IPS DF 19.7 (cell line): Measurements from ENCODE around the gene SMC1A.
"Not testable (repeated sequence)": the region's sequence is repeated elsewhere in the genome, so short reads cannot be mapped to it uniquely, and the experiment has no call there.

Source experiments
- DNase-seq: peaks from one replicate; pipeline ENCODE4 v3.0.0-alpha.2; 2013; ENCODE audit warnings: low read depth, low spot score

The SMC1A gene

DNA sequence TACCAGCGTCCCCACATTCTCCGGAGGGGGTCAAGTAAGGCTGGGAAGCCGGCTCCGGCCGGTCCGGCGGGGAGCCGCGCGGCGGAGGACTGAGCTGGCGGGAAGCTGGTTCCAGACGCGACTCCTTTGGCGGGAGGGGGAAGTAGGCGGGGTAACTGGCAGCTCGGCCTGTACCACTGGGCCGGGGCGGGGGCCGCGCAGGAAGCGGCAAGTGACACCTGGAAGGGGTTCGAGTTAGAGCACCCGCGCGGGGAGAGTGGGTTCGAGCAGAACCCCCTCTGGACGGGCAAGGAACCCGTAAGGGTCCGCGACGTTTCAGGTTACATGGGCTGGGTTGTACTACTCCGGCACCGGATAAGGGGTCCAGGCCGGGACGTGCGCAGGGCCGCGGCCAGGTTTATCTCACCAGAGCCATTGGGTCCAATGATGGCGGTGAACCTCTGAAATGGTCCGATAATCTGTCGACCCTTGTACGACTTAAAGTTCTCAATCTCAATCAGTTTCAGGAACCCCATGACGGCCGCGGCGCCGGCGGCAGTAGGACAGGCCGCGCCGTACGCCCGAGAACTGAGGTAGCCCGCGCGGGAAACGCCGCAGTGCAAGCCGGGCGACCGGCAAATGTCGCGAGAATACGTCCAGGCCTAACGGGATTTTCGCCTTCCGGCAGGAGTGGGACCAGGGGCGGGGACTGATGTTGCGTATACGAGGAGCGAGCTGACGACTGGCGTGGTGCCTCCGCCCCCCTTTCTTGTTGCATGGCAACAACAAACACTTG, at the start of gene SMC1A:
SMC1A (minus strand) TSS at position 569 of the 775 bp plus-strand sequence; CDS start at position 515, 54 bp downstream.
- DNase-seq: peak; percentile 84

- DNase-seq: no peak
These were observed 48.9 kb upstream of the SMC1A start for GRCh38 chrX:53471346-53471745.

DNA sequence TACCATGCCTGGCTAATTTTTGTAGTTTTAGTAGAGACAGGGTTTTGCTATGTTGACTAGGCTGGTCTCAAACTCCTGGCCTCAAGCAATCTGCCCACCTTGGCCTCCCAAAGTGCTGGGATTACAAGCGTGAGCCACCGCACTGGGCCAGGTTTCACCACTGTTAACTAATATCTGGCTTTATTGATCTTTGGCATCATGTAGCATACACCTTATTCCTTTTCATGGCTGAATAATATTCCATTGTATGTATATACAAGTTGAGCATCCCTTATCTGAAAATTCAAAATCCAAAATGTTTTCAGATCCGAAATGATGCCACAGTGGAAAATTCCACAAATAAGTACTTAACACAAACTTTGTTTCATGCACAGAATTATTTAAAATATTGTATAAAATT, 46.2 kb upstream of the SMC1A start:
- DNase-seq: not testable (repeated sequence)

DNA sequence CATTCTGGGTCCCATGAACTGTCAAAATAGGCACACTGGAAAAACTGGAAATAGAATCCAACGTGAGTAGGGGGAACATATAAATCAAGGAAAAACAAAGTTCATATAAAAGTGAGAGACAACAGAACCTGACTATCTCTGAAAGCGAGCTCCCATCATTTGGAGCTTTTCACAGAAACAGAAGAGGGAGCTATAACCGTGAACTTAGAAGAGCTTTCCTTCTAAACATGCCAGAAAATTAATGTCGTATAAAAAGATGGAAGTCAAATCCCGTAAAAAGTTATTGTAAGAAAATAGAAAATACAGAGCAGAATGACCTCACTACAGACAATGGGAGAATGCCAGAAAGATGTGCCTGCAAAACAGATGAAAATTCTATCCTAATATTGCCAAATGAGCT, 35.6 kb upstream of the SMC1A start:
- no peak for DNase-seq

DNA sequence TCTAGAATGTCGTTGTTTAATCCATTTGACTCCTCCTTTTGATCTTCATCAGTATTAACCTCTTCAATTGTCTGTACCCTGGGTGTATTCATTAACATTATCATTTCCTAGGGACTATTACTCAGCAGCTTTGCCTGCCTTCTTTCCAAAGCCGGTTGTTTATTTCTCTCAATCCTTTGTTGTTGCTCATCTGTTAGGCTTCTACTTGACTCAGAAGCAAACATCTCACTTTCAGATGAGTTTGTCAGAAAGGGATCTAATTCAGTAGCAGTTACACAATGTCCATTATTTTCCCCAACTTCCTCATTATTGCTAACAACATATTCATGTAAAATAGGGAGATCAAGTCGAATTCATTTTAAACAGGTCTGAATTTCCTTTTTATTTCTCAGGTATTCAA, 33.8 kb upstream of the SMC1A start:
- DNase-seq: no peak

DNA sequence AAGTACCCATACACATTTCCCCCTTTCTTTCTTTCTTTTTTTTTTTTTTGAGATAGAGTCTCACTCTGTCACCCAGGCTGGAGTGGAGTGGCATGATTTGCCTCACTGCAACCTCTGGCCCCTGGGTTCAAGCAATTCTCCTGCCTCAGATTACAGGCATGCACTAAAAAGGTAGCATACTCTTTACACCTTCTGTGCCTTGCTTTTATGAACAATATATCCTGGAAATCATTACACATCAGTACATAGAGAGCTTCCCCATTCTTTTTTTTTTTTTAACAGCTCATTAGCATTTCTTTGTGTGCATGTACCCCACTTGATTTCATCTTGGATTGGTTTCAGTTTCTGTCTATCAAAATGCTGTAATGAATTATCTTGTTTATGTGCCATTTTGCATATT, 30.4 kb upstream of the SMC1A start:
- DNase-seq: no peak

- no peak for DNase-seq
These were observed 27.2 kb upstream of the SMC1A start for GRCh38 chrX:53449632-53450031.

- no peak for DNase-seq
These were observed 25.0 kb upstream of the SMC1A start for GRCh38 chrX:53447441-53447840.

- peak; percentile 12 for DNase-seq
These were observed 23.5 kb upstream of the SMC1A start for GRCh38 chrX:53445977-53446376.

GRCh38 chrX:53442322-53442631, 19.8 kb upstream of the SMC1A start:
- DNase-seq: no peak

- DNase-seq: peak; percentile 15
These were observed 19.3 kb upstream of the SMC1A start for GRCh38 chrX:53441531-53442321.

- DNase-seq: no peak
These were observed 18.4 kb upstream of the SMC1A start for GRCh38 chrX:53440621-53441517.

DNA sequence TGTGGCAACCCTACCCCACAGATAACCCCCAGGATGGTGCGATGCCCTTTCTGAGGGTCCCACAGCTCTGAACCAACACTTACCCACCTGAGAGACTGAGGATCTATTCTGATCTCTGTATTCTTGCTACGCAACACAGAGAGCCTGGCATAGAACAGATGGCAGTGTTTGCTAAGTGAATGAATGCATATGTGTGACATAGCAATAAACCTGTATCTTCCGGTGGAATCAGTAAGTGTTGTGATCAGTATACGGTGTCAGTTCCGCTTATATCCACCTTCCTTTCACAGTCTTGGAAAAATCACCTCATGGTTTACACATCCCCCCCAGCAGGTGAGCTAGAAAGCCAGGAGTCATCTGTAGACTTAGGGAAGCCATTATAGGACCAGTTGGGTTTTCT, 17.6 kb upstream of the SMC1A start:
- no peak for DNase-seq

- DNase-seq: no peak
These were observed 16.4 kb upstream of the SMC1A start for GRCh38 chrX:53438832-53439230.

DNA sequence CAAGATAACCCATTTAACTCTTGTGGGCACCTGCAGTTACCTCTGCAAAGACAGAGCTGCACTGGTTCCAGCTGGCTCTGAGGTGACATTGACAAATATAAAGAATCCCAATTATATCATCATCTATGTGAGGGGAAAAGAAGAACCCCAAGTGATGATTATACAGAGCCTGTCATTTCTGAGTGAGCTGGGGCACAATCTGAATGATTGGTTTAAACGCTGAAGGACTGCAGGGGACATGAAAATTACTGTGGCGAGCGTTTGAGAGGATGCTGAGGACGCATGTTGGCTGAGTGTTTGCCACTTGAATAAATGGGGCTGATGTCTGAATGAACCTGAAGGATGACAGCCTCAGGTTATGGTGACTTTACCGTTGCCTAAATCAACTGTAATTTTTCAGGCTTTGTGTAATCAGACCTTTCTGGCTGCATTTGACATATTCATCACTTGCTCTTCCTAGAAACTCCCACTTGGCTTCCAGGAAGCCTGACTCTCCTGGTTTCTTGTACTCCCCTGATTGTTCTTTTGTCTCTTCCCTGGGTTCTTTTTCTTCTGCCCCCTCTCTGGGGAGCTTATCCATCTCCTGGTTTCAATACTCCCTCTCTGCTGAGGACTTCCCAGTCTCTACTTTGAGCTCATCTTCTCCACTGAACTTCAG, 15.8 kb upstream of the SMC1A start:
- DNase-seq: no peak

- DNase-seq: no peak
These were observed 14.8 kb upstream of the SMC1A start for GRCh38 chrX:53437206-53437605.

DNA sequence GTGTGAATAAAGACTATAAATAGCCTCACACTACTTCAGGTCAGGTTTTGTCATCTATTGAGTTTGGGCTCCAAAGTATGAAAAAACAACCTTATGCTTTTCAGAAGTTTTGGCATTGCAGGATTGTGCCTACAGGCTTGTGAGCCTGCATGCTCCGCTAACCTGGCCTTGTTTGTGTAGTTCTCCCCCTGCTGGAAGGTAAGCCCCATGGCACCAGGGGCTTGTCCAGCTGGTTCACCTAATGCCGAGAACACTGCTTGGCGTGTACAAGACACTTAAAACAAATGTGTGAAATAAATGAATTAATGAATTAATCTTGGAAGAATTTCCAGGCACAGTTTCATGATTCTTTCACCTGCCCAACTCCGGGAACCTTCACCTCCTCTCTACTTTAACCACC, 13.5 kb upstream of the SMC1A start:
- DNase-seq: no peak

DNA sequence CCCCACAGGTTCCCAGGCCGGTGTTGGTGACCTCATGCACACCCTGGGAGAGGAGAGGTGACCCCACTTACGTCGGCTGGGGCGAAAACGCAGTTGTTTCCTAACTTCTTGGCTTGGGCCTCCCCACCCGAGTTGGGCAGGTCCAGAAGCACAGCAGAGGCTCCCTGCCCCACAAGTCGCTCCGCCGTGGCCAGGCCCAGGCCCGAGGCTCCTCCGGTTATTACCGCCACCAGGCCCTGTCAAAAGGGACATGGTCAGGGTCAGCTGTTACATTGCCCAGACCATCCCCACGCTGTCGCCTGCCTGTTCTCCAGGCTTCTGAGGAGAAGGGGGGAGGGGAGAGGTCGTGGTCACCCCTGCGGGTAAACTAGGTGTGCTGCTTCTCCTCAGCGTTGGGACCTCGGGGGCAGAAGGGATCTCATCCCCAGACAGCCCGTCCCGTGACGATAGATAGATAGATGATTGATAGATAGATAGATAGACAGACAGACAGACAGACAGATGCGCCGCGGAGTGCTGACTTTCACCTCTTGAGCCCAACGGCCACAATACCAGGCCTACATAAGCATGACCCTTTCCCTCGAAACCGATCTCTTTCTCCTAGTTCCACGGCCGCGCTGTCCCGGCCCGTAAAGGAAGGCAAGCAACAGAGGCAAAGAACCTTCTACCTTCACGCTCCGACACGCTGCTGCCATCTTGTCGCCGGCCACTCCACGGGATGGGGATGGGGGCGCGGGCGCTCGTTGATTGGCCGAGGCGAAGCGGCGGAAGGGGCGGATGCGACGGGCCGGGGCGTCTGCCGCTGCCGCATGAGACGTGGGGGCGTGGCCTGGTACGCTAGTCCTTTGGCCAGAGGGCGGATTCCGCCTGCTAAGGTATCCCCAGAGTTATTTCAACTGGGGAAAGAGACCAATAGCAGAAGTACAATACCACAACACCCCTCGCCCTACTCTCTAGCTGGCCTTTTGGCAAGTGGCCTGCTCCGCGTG, 11.5 kb upstream of the SMC1A start, which contains the start of gene HSD17B10:
HSD17B10 (minus strand) TSS at position 720 of the 989 bp plus-strand sequence; CDS start at position 695, 25 bp downstream.
- DNase-seq: peak; percentile 40

- DNase-seq: no peak
These were observed 7.8 kb upstream of the SMC1A start for GRCh38 chrX:53430231-53430630.

DNA sequence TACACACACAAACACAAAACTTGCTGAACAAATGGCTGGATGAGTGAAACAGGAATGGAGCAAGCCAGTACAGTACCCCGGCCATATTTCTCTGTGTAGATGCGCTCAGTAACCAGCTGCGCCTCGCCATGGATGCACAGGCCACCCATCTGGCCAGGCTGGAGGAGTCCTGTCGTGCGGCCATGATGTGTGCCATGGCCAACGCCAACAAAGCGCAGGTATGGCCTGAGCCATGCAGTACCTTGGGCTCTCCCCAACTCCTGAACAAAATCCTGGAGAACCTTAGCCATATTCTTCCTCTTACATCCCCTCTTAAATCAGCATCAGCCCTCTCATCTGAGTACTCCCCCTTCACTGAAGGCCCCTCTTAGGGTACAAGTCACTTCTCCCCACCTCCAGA, 7.3 kb upstream of the SMC1A start:
- no peak for DNase-seq
